PC-9 (cell line): ENCODE data around the gene CDC37.

Experiments
- CTCF ChIP-seq: fragments of 200-600 bp; sonication (generic); conservative IDR thresholded peaks from 2 replicates; pipeline ENCODE4 v1.6.1; 2017; ENCODE audit warnings: mixed run types, antibody characterized with exemption, mild to moderate bottlenecking, moderate library complexity
- EZH2 ChIP-seq: fragments of 200-600 bp; sonication (generic); IDR thresholded peaks from 2 replicates; pipeline ENCODE4 v1.8.0; 2017; ENCODE audit warnings: antibody characterized with exemption, low read depth

GRCh38 chr19:10416083-10416379 lies 12.7 kb upstream of the CDC37 start:
- no peak for TF ChIP-seq EZH2
- TF ChIP-seq CTCF = no peak
